Fibroblast of skin of scalp (primary cell): Measurements from ENCODE around the gene TMEM163.

ENCODE experiments used
- DNase-seq: peaks from one replicate; pipeline ENCODE4 v3.0.0-alpha.2; 2013

TMEM163 gene

DNA sequence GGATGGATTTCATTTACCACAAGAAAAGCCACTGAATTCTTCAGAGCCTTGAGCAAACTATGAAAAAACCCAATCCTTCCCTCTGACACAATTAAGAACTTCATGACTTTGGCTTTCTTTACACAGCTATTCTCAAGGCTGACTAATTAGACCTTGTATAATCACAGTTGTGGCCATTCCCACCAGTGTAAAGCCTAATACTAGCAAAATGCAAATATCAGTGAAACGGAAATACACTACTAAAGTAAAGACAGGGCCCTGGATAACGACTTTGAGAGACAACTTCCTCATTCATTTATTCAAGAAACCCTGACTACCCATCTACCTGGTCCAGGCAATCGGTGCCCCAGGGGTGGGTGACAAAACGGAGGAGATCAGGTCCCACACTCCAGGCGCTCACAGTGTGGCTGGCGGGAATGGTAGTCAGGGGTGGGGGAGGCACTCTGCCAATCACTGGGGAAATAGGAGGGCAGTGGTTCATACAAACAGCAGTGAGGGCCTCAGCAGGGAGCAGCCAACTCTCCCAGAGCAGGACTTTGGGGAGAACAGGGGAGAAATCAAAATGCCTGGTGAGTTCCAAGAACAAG is 28.1 kb downstream of the TMEM163 start:
- no peak for DNase-seq

DNA sequence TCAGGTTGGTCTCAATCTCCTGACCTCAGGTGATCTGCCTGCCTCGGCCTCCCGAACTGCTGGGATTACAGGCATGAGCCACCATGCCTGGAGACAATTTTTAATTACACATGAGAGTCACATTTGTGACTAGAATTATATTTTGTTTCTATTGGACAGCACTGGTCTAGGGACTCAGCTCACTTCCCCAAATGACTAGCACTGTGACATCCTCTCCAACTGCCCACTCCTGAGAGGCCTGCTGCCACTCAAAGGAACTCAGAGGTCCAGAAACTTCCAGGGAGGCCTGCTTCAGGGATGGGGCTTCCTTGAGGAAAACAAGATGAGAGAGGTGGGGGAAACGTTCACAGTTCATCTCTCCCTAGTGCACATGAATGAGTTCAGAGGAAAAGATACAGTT is 29.5 kb downstream of the TMEM163 start:
- no peak for DNase-seq

DNA sequence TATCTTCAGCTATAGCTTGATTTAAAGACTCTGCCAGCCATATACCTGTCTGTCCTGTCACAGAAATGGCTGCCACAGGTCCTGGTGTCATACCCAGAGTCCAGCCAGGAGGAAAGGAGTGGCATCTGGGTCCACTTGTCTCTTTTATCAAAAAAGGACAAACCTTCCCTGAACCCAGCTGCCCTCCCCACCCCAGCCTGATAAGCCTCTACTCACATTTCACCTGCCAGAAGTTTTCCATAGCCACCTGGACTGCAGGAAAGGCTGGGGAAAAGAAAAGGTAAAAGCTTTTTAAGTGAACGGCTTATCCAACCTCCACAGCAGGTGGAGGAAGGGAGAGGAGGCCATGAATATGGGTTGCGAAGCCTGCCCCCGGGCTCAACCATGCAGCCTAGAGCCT is 32.8 kb downstream of the TMEM163 start:
- DNase-seq = no peak

DNA sequence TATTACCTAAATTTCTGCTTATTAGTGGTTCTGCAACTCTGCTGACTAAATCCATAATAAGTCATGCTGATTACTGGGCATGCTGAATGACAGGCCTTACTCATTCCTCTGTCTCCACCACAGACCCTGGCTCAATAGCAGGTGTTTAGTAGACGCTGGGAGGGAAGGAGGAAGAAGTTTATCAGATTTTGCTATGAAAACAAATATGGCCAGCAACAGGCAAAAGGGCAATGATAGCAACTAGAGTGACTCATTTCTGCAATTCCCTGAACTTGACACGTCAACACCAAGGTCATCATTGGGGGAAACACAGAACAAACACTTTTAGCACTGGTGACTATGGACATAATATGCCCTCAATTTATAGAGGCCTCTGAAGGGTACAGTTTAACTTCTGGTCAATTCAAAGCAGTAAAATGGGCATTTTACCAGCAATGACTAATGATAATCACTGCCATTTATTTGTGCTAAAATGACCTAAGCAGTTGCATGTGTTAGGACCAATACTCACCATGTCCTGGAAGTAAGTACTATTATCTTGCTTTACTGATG is 35.2 kb downstream of the TMEM163 start:
- DNase-seq = no peak

DNA sequence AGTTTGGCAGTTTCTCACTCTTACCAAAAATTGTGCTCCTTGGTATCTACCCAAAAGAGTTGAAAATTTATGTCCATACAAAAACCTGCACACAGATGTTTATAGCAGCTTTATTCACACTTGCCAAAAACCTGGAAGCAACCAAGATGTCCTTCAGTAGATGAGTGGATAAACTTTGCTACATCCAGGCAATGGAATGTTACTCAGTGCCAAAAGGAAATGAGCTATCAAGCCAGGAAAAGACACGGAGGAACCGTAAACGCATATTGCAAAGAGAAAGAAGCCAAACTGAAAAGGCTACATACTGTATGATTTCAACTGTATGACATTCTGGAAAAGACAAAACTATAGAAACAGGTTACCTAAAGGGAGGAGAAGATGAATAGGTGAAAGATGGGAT is 36.1 kb downstream of the TMEM163 start:
- no peak for DNase-seq

DNA sequence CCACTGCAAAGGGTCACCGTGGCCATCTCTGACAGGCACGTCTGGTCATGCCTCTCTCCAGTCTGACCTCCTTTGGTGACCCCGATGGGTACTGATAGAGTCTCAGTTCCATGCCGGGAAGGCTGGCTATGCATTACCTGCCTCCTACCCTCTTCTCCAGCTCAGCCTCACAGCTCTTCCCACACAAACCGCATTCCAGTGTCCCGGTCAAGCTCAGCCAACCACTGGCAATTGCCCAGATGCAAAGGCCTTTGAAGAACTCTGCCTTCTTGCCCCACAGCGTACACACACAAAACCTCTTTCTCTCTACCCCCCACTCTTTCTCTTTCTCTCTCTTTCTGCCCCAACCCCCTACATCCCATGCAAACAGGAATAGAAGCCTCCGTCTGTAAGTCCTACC is 37.6 kb downstream of the TMEM163 start:
- DNase-seq = no peak

DNA sequence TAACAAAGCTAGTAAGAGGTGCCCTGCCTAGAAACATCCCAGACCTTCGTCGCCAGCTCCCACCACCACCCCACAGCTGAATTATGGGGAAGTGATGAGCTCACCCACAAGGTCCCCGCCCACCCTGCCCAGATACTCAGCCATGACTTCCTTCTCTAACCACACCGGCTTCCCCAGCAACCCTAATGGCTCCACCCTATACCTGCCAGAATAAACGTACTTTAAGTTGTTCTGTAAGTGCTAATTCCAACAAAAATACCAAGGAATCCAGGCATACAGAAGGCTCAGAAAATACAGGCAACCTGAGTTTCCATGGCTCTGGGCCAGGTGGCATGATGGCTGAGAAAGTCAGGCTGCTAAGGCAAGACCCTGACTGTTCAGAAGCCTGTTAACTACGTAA is 39.1 kb downstream of the TMEM163 start:
- no peak for DNase-seq

DNA sequence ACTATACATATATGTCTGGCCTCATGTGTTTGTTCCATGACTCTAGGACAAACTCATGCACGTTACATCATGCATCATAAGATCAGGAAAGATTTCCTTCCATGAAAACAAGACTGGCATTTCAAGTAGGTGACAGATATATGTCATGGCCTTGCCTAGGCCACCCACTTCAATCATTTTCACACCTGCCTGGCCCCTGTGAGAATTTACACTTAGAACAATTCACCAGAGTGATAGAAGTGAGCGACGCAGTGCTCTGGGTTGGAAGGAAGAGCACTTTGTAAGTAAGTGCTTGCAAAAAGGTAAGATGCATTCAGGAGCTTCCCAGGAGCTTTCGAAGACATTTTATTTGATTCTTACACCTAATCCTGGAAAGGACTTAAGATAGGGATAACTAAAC is 39.5 kb downstream of the TMEM163 start:
- no peak for DNase-seq

DNA sequence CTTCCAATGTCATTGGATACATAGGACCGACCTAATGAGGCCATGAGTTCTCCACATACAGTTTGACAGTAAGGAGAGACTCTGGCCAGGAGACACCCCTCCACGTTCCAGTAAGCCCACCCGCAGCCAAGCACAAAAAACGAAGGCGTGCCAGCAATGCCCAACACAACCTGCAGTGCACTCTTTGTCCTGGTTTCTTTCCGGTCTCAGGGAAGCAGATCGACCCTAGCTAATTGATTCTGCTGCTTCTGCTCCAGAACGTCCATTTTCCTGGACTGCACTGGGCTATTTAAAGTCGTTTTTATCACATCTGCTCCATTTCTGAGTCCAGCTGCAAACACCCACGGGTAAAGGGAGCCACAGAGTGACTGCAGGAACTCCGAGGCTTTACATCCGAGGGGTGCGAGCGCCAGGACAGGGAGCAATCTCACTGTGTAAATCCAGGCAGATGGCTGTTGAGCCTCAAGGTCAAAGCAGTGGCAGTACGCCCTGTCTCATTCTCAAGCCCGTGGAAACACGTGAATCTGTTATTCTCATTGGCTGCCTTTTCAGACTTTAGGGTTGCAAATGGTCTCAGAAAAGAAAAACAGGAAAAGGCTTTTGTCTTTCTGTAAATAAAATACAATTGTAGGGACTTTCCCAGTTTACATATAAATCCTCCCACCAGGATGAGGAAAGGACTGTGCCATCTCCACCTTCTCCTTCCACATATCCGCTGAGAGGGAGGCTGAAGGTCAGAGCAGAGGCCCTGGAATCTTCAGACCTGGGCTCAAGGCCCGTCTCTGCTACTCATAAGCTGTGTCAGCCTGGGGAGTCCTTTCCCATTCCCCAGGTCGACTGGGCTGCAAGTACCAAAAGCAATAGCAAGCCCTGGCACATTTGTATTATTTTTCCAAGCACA is 40.7 kb downstream of the TMEM163 start:
- DNase-seq = no peak

DNA sequence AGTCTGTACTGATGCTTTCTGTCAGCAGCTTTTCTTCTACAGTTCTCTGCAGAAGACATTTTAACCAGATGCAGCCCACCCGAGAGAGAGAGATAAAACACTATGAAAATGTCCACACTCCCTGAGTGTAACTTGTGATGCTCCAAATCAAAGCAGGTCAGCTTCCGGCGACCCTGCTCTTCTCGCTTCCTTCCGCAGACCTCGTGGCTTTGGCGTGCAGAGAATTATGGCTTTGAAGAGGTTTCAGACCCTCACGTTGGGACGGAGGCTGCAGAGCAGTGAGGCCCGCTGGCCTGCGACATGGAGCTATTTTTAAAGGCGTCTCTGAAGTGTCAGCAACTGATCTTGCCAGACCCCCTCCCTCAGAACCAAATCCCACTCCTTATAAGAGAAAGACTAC is 41.8 kb downstream of the TMEM163 start:
- no peak for DNase-seq

DNA sequence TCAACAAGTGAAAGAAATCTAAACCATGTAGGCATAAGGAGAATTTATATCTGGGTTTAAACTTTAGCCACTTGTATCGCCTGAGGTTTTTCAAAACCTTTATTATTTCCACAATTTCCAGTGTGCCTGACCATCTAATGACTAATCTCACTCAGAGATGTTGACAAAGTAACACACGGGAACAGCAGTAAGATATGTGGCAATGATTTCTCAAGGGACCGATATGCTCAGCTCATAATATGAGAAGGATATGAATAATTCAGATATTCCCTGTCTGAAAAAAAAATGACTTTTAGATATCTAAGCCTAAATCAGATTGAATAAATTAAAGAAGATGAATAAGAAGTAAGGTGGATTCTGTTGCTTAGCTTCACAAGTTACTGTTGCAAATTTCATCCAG is 43.5 kb downstream of the TMEM163 start:
- DNase-seq = no peak

DNA sequence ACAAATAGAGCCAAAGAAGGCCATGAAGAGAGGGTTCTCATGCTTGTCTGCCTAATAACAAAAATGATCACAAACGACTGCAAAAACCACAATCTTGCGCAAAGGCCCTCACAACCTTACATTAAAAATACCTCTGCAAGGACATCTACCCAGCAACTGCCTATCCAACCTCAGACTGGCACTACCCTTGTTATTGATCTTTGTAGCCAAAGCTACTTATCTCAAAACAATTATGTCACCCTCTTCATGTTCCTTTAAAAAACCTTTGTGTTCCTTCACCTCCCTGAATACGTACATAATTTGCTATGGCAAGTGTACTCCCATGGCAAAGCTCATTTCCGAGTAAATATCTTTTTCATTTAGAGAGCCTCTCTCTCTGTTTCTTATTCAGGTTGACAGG is 44.1 kb downstream of the TMEM163 start:
- no peak for DNase-seq

DNA sequence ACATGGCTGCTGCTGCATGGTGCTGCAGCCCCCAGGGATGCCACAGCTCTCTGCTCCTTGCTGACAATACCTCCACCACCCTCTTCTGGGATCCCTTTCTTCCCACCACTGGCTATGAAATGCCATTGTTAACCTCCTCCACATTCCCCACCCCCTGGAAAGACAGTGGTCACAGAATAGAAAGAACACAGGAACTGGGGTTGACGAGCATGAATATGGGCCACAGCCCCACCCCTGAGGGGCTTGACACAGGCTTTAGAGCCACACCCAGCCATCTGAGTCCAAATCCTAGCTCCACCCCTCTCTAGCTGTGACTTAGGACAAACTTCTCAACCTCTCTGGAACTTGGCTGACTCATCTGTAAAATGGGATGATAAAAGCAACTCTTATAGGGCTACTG is 47.3 kb downstream of the TMEM163 start:
- DNase-seq = no peak

DNA sequence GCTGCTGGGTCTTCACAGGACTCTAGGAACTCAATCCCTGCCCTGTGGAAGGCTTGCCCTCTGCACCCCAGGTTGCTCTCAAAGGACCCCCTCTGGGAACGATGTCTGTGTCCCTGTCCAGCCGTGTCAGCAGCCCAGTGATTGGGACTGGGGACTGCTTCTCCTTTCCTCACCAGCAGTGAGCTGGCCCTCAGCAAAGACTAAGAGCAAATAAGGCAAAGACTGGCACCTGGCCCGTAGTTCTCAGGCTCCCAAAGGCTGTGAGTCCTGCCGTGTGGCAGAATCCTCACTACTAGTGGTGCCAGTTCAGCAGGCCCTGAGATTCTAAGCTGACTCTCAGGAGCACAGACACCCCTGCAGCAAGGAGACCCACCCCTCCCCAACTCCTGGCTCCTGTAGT is 47.8 kb downstream of the TMEM163 start:
- DNase-seq = no peak

DNA sequence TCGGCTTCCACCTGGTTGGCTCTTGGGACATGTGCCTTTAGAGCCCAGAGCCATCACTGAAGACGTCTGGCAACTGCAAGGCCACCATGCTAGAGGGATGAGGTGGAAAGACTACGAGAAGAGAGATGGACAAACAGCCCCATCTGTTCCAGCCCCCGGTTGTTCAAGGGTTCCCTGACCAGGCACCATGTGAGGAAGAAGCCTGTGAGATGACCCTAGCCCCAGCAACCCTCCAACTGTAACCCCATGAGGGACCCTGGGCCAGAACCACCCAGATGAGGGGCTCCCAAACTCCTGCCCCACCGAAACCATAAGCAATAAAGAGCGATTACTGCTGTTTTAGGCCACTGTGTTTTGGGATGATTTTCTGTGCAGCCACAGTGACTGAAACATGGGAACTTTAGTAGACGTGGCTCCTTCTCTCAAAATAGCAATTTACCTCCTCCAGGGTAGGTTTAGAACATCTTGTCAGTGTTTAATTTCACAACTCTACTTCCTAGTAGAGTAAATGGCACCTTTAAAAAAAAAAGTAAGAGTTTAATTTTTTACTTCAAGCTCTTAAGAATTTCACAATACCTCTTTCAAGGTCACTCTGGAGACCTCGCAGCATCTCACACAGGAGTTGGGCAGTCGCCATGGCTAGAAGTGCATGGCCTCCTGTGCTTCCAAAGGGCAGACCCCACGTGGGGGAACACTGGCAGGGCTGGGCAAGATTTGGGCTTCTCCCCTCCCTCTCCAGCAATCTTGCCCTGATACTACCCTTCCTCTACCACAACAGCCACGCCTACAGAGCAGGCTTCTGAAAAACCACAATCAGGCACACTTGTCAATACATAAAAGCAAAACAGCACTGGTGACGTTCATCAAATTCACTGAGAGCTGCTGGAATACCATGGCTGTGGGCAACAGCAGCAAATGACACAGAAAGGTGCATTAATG is 48.8 kb downstream of the TMEM163 start:
- no peak for DNase-seq

DNA sequence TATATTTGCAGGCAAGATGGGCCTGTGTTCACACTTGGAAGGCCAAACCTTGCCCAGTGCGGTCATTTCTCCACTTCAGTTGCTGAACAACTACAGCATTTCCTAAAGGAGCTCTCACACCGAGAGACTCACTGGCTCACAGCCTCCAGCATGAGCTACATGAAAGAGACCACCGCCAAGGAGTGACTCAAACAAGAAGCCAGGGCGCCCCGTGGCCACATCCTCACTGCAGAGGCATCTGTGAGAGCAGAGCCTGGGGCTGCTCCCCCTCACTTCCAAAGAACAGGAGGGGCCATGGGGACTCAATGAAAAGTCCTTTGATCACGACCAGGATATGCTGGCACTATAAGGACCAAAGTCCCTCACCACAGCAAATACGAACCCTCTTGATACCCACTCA is 50.0 kb downstream of the TMEM163 start:
- no peak for DNase-seq

DNA sequence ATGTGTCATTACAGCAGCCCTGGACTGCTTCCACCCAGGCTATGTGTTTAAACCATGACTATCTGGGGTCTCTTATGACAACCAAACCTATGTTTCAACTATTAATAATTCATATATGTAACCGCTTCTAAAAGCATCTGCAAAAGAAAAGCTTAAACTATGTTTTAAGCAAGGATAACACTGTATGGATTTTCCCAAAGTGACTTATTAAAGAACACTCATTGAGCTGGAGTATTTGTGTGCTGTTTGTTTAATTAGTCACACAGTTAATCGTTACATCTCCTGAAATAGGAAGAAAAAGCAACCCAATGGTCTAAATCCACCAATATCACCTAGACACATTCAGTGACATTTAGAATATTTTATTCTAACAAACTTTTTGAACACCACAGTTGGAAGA is 51.3 kb downstream of the TMEM163 start:
- DNase-seq = no peak

DNA sequence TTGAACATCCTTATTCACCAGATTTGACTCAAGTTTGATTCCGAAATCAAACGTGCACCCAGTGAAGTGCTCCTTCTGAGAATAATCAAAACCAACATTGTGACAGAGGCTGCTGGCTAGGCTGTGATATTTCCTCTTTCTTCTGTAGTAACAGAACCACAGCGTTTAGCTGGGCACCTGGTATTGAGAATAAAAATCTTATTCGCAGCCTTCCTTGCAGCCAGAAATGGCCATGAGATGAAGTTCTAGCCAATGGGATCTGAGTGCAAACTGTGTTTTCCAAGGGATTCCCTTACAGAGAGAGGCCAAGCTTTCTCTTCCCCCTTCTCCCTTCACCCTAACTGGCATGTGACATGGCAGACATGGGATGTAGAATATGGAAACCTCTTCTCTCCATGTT is 51.7 kb downstream of the TMEM163 start:
- no peak for DNase-seq

DNA sequence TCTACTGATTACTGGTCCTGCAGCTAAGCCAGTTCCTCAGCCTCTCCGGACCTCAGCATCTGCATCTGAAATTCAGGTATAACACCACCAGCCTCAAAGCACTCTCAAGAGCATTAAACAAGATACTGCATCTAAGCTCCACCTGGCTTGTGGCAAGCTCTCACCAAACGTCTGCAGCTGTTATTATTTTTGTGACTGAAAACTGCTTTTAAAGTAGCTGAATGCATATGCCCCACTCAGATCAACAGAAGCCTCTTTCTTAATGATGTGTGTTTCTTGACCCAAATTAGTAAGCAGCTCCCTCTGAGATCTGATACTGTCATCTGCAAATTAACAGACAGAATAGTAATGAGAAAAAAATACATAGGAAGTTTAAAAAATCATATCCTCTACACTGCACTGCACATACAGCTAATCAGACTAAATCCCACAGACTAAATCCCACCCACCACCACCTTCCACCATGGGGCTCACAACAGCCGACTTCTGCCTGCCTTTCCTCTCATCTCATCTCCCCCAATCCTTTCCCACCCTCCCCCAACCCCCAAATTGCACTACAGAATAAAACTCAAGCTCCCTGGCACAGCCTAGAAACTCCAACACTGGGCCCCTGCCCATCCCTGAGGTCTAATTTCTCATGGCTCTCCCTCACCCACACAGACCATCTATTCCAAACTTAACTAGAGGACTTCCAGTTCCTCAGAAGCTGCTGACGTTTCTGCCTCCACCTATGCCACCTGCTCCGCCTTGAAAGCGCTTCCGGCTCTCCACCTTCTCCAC is 52.9 kb downstream of the TMEM163 start:
- no peak for DNase-seq

DNA sequence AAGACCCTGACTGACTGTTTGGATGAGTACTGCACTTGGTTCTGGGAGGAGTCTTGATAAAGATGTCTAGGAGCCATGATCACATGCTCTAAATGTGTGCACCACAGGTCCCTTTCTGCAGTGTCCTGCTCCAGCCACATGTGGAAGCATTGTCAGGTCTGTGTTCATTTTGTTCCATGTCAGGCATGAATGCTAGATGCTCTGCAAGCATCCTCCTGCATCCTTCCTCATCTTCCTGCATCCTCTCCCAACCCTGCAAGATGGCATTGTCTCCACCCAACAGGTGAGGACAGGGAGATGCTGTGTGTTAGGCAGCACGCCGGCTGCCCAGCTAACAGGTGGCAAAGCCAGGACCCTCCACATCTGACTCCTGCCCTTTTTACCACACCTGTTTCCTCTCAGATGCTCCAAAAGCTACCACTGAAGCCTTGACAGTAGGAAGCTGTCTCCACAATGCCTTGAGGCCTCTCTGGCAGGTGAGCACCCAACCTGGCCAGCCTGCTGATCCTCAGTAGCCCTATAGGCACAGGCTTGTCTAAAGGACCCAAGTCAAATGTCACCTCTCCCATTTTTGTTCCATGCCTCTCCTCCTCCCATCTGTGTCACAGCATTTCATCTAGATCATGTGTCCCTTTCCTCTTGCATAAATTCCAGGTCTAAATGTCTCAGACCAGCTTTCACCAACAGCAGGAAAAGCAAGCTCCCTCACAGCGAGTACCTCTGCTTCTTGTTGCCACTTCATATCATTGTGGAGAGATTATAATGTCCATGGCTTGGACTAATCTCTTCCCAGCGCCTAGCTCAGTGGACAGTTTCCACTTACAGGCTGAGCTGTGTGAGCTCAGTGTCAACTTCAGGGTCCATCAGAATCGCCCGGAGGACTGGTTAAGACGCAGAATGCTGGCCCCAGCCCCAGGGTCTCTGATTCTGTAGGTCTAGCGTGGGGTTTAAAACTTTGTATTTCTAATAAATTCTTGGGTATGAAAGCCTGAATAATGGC is 55.0 kb downstream of the TMEM163 start:
- no peak for DNase-seq

DNA sequence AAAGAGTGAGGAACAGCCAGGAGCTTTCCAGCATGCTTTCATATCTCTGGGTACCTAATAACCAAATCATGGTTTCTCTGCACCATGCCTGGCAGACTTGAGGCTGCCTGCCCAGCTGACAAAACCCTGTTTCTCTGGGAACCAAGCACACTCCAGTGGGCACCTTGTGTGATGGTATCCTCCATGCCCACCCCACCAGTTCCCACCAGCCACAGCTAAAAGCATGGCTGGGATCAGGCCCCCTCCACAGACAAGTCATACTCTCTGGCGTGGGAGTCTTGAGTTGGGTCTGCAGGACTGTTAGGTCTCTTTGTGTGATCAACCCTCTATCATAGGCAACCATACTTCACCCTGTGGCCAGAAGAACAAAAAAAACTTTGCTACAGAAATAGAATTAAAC is 56.0 kb downstream of the TMEM163 start:
- DNase-seq = no peak
